Natural killer cell (primary cell): ENCODE measurements around the gene BEAN1. TPM values are rescaled to one million over a fixed set of nuclear protein-coding genes. Genes with fewer than 3 reads are reported as not detected.

Experiments used
- ATAC-seq, 3 donors: fragments of 150-1000 bp in 2 of 3; fragments of 200-7000 bp in 1 of 3; cut with Tn5 transposase; 1 replicate in 1 of 3; 2 replicates in 2 of 3; pipeline ENCODE4 v1.10.0; 2021; ENCODE audit warnings: mild to moderate bottlenecking in 2 of 3, moderate library complexity in 2 of 3
- DNase-seq, 2 donors: peaks; one replicate each; pipeline versions ENCODE4 v3.0.0 to v3.0.0-alpha.2; 2013 to 2021; ENCODE audit warnings: mixed read lengths in 1 of 2
- H3K27ac ChIP-seq: one replicate; pipeline ENCODE4 v1.5.1; 2013; ENCODE audit warnings: mild to moderate bottlenecking, low read length
- H3K27me3 ChIP-seq: one replicate; pipeline ENCODE4 v1.6.1; 2013; ENCODE audit warnings: low read length; ENCODE audit not compliant: control insufficient read depth, insufficient read depth
- H3K36me3 ChIP-seq: one replicate; pipeline ENCODE4 v1.6.1; 2013; ENCODE audit warnings: low read length; ENCODE audit not compliant: control insufficient read depth, insufficient read depth
- H3K4me1 ChIP-seq: one replicate; pipeline ENCODE4 v1.6.1; 2013; ENCODE audit warnings: low read length; ENCODE audit not compliant: control insufficient read depth, insufficient read depth
- H3K4me3 ChIP-seq: one replicate; pipeline ENCODE4 v1.5.1; 2013; ENCODE audit warnings: low read length
- H3K9me3 ChIP-seq: one replicate; pipeline ENCODE4 v1.6.1; 2013; ENCODE audit warnings: low read length; ENCODE audit not compliant: control insufficient read depth, insufficient read depth
- H3K27ac Mint-ChIP-seq, 2 donors: one replicate each; pipeline ENCODE4 v1.8.0; 2022; ENCODE audit warnings: mild to moderate bottlenecking in 2 of 2, mixed read lengths in 2 of 2, moderate library complexity in 1 of 2
- H3K27me3 Mint-ChIP-seq, 2 donors: one replicate each; pipeline ENCODE4 v1.8.0; 2022; ENCODE audit warnings: low read depth in 2 of 2, mixed read lengths in 2 of 2
- H3K36me3 Mint-ChIP-seq: one replicate; pipeline ENCODE4 v1.8.0; 2022; ENCODE audit warnings: mixed read lengths
- H3K4me1 Mint-ChIP-seq, 2 donors: one replicate each; pipeline ENCODE4 v1.8.0; 2022; ENCODE audit warnings: mixed read lengths in 2 of 2
- H3K4me3 Mint-ChIP-seq: one replicate; pipeline ENCODE4 v1.8.0; 2022; ENCODE audit warnings: mild to moderate bottlenecking, moderate library complexity, mixed read lengths
- H3K9me3 Mint-ChIP-seq, 2 donors: one replicate each; pipeline ENCODE4 v1.8.0; 2022; ENCODE audit warnings: mixed read lengths in 2 of 2
- WGBS: methylation state at CpG from one replicate; pipeline ENCODE4 v1.1.7; 2013; ENCODE audit warnings: missing lambda C conversion rate; ENCODE audit not compliant: insufficient coverage; 5-methylcytosine and 5-hydroxymethylcytosine counted together
- intact Hi-C: fragments of 100-400 bp; cut with micrococcal nuclease; formaldehyde crosslinking; loops from one replicate; pipeline ENCODE4 v1.14.2; 2022
- total RNA-seq, 4 donors: library from RNA; stranded (reverse); fragments of 120-200 nt in 1 of 4; gene quantifications; one replicate each; pipeline versions ENCODE4 v1.2.3 to v1.2.4, GENCODE V29; 2013 to 2022
- TF ChIP-seq, protein P1 (sequence below): fragments of 200-600 bp; IDR thresholded peaks from one replicate; pipeline ENCODE4 v1.8.0; 2022; ENCODE audit warnings: antibody characterized with exemption

BEAN1 gene
- total RNA-seq, 3 donors from 2014 or later (not counting 1 experiment from before 2014, with no cell fraction given), result not detected

DNA sequence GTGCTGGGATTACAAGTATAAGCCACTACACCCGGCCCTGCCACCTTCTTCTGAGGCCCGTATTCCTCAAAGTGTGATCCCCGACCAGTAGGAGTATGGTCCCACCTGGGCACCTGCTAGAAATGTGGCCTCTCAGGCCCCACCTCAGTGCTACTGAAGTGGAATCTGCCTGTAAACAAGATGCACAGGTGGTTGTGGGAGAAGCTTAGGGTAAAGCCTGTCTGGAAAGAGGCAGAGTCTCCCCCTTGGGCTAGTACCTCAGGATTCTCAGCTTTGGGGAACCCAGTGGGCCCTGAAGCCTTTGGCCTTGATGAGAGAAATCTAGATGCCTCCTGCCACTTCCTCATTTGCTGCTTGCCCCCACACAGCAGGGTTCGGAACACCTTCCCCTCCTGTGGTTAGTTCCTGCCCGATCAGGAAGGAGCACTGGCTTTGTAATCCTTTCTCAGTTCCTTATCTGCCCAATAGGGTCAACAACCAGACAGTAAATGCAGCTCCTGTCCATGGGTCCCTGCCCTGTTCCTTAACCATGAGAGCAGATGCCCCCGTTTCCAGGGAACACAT, 97.6 kb downstream of the BEAN1 start:
- WGBS, result 19% methylated on average over 6 of the region's 6 CpGs
- Histone ChIP-seq H3K4me3 (no peak overlapping the region), H3K9me3 (no peaks in the 10 kb centered on the region), H3K4me1 (peaks cover 77% of the 10 kb centered on the region), H3K27me3 (no peaks in the 10 kb centered on the region), H3K27ac (peak overlapping the region; percentile 87), H3K36me3 (peaks cover 3% of the 10 kb centered on the region)
- ATAC-seq (peak; percentile 19 to 74 (median 22)), DNase-seq (peak in 1 of 2 donors; percentile 54)
- peak overlapping the region; percentile 91 to 99 for H3K27ac Mint-ChIP-seq
- peak overlapping the region; percentile 61 for H3K4me3 Mint-ChIP-seq
- intact Hi-C loops, result no loop called here
- TF ChIP-seq, protein P1, sequence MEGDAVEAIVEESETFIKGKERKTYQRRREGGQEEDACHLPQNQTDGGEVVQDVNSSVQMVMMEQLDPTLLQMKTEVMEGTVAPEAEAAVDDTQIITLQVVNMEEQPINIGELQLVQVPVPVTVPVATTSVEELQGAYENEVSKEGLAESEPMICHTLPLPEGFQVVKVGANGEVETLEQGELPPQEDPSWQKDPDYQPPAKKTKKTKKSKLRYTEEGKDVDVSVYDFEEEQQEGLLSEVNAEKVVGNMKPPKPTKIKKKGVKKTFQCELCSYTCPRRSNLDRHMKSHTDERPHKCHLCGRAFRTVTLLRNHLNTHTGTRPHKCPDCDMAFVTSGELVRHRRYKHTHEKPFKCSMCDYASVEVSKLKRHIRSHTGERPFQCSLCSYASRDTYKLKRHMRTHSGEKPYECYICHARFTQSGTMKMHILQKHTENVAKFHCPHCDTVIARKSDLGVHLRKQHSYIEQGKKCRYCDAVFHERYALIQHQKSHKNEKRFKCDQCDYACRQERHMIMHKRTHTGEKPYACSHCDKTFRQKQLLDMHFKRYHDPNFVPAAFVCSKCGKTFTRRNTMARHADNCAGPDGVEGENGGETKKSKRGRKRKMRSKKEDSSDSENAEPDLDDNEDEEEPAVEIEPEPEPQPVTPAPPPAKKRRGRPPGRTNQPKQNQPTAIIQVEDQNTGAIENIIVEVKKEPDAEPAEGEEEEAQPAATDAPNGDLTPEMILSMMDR, result no peak
- H3K9me3 Mint-ChIP-seq, result no peaks in the 10 kb centered on the region
- peaks cover 61 to 66% of the 10 kb centered on the region in 2 donors for H3K4me1 Mint-ChIP-seq
- H3K36me3 Mint-ChIP-seq, result no peaks in the 10 kb centered on the region
- H3K27me3 Mint-ChIP-seq, result no peaks in the 10 kb centered on the region

DNA sequence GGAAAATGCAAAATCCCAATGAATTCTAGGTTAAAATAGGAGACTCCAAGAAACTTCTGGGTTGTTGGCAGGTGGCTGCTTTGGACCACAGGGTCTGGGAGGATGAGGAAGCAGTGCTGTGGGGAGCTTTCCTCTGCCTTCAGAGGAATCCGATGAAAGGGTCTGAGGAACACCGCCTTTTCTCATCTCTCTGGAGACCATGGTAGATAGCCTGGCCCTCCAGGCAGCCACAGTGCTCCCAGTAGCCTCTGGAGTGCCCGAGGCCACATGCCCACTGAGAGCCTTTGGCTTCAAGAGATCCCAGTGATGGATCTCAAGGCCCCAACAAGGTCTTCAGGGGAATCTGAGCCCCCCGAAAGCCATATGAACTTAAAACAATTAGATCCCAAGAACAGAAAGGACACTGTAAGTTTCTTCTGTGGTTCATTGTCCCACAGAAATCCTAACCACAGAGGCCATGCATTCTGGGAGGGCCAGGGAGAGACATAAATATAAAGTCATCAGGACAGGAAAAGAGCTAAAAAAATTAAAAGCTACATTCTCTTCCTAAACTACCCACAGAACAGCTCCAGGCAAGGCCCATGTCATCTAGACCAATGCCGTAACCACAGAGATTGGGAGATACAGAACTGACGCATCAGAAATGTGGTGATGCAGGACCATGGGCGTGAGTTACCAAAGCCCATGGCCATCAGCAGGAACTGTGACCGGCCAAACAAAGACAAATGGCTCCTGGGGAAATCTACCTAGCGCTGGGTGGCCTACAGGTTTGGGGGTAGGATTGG, 98.5 kb downstream of the BEAN1 start:
- no peaks in the 10 kb centered on the region for H3K36me3 Mint-ChIP-seq
- peak overlapping the region; percentile 87 for H3K27ac ChIP-seq
- peak in 2 of 3 donors; percentile 35 to 69 for ATAC-seq

DNA sequence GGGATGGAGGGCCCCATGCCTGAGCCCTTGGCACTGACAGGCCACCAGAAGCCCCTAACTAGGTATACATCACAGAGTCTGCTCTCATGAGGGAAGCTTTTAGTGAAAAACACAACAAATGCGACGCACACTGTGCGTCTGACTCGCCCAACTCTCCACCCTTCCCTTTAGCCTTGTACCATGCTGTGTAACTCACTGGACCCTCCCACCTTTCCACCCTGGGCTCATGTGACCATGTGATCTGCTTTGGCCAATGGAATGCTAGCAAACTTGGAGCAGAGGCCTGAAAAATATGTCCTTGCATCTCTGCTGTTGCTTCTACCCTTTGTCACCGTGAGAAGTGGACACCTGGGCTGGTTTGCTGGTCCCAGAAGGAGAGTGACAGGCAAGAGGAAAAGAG, 101.2 kb downstream of the BEAN1 start:
- peaks cover 3% of the 10 kb centered on the region for H3K36me3 ChIP-seq
- no peaks in the 10 kb centered on the region for H3K36me3 Mint-ChIP-seq
- ATAC-seq, result no peak
- TF ChIP-seq, protein P1, result no peak
- H3K27me3 Mint-ChIP-seq, result no peaks in the 10 kb centered on the region
- H3K27me3 ChIP-seq, result no peaks in the 10 kb centered on the region
- no peak overlapping the region for H3K4me3 ChIP-seq
- H3K9me3 Mint-ChIP-seq, result no peaks in the 10 kb centered on the region
- intact Hi-C loops, result no loop called here
- no peak for DNase-seq
- over 99% methylated on average over 5 of the region's 5 CpGs for WGBS
- no peak overlapping the region for H3K4me3 Mint-ChIP-seq
- peaks cover 41% of the 10 kb centered on the region for H3K4me1 ChIP-seq
- no peaks in the 10 kb centered on the region for H3K9me3 ChIP-seq
- no peak overlapping the region for H3K27ac ChIP-seq
- H3K27ac Mint-ChIP-seq, result peak overlapping the region in 1 of 2 donors; percentile 29
- peaks cover 25 to 30% of the 10 kb centered on the region in 2 donors for H3K4me1 Mint-ChIP-seq

More for the DNA sequence above, 98.5 kb downstream of the BEAN1 start:
- peak overlapping the region; percentile 61 for H3K4me3 Mint-ChIP-seq
- peak in 1 of 2 donors; percentile 34 for DNase-seq
- no peaks in the 10 kb centered on the region for H3K27me3 Mint-ChIP-seq
- H3K4me3 ChIP-seq, result no peak overlapping the region
- H3K36me3 ChIP-seq, result peaks cover 3% of the 10 kb centered on the region
- no peaks in the 10 kb centered on the region for H3K9me3 Mint-ChIP-seq
- WGBS, result 62% methylated on average over 9 of the region's 9 CpGs
- peaks cover 68% of the 10 kb centered on the region for H3K4me1 ChIP-seq
- peak overlapping the region; percentile 91 to 99 for H3K27ac Mint-ChIP-seq
- H3K4me1 Mint-ChIP-seq, result peaks cover 52 to 57% of the 10 kb centered on the region in 2 donors
- no peaks in the 10 kb centered on the region for H3K9me3 ChIP-seq
- TF ChIP-seq, protein P1, result no peak
- intact Hi-C loops, result no loop called here
- H3K27me3 ChIP-seq, result no peaks in the 10 kb centered on the region
